ENCODE data around the gene ZNF831. TPM values are rescaled to one million over a fixed set of nuclear protein-coding genes. Genes with fewer than 3 reads are reported as not detected.

Gene ZNF831
- total RNA-seq, 1 experiment from 2014 or later: 0.04 TPM

DNA sequence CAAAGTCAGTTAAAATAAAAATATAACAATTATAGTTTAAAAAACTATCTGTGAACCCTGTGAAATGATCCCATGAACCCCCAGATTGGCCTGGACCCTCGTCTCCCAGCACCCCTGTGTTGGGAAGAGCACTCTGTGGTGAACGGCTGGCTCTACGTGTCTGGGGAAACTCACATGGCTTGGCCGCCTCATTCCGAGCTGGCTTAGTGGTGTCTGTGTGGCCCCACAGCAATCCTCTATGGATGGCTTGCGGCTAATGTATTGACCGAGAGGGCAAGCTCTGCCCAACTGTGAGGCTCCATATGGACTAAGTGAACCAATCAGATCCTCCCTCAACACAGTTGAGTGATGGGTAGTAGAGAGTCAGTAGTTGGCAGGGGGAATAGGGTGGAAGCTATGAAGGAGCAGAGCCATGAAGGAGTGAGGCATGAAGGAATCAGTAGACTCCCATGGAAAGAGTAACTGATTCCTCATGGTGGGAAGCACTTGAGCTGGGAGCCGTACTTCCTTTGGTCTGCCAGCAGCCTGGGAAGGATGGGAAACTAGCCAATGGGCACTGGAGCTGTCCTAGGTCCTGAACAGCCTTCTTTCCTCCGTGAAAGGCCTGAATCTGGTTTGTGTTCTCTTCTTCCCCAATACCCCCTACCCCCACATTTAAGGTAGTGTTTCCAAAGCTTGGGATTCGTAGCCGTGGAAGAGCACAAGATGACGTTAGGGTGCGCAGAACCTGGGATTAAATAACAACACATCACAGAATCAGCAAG, 21.6 kb upstream of the ZNF831 start:
- no peaks in the 10 kb centered on the region for H3K4me1 Mint-ChIP-seq
- H3K4me3 Mint-ChIP-seq: no peak overlapping the region
- peaks cover 9% of the 10 kb centered on the region for H3K27me3 Mint-ChIP-seq (ENCODE audit: low read depth)
- H3K36me3 Mint-ChIP-seq: peaks cover 7% of the 10 kb centered on the region
- ChIA-PET POLR2A (no interaction called here), CTCF (interaction anchor here (1.0 to 1.2 kb wide), 2 partner anchors 20 to 54 kb away, joined by 3 read pairs; no protein-coding TSS in a partner anchor)
- peak; percentile 47; the same call in 1 of the 2 replicates for ATAC-seq
- no peak overlapping the region for H3K27ac Mint-ChIP-seq
- TF ChIP-seq, protein P1, sequence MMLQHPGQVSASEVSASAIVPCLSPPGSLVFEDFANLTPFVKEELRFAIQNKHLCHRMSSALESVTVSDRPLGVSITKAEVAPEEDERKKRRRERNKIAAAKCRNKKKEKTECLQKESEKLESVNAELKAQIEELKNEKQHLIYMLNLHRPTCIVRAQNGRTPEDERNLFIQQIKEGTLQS (CRISPR knock-in tag; conservative IDR thresholded peaks at IDR 0.05): no peak
- no peak for TF ChIP-seq ZNF396 (CRISPR knock-in tag; IDR thresholded peaks at IDR 0.05; ENCODE audit: borderline replicate concordance)
- no peak for TF ChIP-seq ZNF232 (CRISPR knock-in tag; IDR thresholded peaks at IDR 0.05)
- no peak for TF ChIP-seq CBFB (CRISPR knock-in tag; IDR thresholded peaks at IDR 0.05; ENCODE audit: low read depth)
- TF ChIP-seq HMGXB4 (CRISPR knock-in tag; IDR thresholded peaks at IDR 0.05): no peak
- TF ChIP-seq NFE2L1 (CRISPR knock-in tag; IDR thresholded peaks at IDR 0.05): no peak
- no peak for TF ChIP-seq GRHL2 (CRISPR knock-in tag; IDR thresholded peaks at IDR 0.05; ENCODE audit: insufficient replicate concordance, severe bottlenecking)
- TF ChIP-seq SMAD4 (CRISPR knock-in tag; IDR thresholded peaks at IDR 0.05): no peak
- no peak for TF ChIP-seq TP53 (CRISPR knock-in tag; IDR thresholded peaks at IDR 0.05)
- peaks cover 30% of the 10 kb centered on the region for H3K9me3 Mint-ChIP-seq
- peak; percentile 63 for DNase-seq (ENCODE audit: low spot score)

DNA sequence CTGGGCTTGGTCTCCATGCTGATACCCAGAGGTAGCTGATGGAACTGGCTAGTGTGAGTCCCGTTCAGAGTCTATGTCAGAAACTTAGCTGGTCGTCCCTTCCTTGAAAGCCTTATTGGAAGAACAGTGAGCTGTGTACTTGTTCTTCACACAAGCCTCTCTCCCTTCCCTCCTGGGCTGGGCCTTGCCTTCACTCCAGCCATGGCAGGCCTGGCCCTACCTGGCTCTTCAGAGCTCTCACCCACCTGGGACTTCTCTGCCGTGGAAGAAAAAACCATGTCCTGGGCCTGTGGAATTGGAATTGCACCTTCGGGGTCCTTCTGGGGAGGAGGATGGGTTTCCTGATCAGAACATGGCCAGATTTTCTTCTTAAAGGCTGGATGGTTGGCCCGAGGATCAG, 20.3 kb upstream of the ZNF831 start:
- CTCF ChIA-PET: no interaction called here

More for the DNA sequence above, 20.3 kb upstream of the ZNF831 start:
- POLR2A ChIA-PET: no interaction called here
- no peak for DNase-seq (ENCODE audit: low spot score)
- Mint-ChIP-seq H3K27me3 (ENCODE audit: low read depth) (peaks cover 7% of the 10 kb centered on the region), H3K4me3 (no peak overlapping the region), H3K36me3 (peaks cover 2% of the 10 kb centered on the region), H3K4me1 (no peaks in the 10 kb centered on the region), H3K27ac (no peak overlapping the region), H3K9me3 (peaks cover 17% of the 10 kb centered on the region)
- TF ChIP-seq, protein P2, sequence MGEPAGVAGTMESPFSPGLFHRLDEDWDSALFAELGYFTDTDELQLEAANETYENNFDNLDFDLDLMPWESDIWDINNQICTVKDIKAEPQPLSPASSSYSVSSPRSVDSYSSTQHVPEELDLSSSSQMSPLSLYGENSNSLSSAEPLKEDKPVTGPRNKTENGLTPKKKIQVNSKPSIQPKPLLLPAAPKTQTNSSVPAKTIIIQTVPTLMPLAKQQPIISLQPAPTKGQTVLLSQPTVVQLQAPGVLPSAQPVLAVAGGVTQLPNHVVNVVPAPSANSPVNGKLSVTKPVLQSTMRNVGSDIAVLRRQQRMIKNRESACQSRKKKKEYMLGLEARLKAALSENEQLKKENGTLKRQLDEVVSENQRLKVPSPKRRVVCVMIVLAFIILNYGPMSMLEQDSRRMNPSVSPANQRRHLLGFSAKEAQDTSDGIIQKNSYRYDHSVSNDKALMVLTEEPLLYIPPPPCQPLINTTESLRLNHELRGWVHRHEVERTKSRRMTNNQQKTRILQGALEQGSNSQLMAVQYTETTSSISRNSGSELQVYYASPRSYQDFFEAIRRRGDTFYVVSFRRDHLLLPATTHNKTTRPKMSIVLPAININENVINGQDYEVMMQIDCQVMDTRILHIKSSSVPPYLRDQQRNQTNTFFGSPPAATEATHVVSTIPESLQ (CRISPR knock-in tag; IDR thresholded peaks at IDR 0.05): no peak
- TF ChIP-seq MXD4 (CRISPR knock-in tag; IDR thresholded peaks at IDR 0.05; ENCODE audit: borderline replicate concordance) (no peak), CREM (CRISPR knock-in tag; IDR thresholded peaks at IDR 0.05) (no peak), TP53 (CRISPR knock-in tag; IDR thresholded peaks at IDR 0.05) (no peak), CBFB (CRISPR knock-in tag; IDR thresholded peaks at IDR 0.05; ENCODE audit: low read depth) (no peak), E2F5 (CRISPR knock-in tag; IDR thresholded peaks at IDR 0.05) (no peak), ESRRA (CRISPR knock-in tag; IDR thresholded peaks at IDR 0.05; ENCODE audit: borderline replicate concordance) (no peak)
- TF ChIP-seq, protein P3, sequence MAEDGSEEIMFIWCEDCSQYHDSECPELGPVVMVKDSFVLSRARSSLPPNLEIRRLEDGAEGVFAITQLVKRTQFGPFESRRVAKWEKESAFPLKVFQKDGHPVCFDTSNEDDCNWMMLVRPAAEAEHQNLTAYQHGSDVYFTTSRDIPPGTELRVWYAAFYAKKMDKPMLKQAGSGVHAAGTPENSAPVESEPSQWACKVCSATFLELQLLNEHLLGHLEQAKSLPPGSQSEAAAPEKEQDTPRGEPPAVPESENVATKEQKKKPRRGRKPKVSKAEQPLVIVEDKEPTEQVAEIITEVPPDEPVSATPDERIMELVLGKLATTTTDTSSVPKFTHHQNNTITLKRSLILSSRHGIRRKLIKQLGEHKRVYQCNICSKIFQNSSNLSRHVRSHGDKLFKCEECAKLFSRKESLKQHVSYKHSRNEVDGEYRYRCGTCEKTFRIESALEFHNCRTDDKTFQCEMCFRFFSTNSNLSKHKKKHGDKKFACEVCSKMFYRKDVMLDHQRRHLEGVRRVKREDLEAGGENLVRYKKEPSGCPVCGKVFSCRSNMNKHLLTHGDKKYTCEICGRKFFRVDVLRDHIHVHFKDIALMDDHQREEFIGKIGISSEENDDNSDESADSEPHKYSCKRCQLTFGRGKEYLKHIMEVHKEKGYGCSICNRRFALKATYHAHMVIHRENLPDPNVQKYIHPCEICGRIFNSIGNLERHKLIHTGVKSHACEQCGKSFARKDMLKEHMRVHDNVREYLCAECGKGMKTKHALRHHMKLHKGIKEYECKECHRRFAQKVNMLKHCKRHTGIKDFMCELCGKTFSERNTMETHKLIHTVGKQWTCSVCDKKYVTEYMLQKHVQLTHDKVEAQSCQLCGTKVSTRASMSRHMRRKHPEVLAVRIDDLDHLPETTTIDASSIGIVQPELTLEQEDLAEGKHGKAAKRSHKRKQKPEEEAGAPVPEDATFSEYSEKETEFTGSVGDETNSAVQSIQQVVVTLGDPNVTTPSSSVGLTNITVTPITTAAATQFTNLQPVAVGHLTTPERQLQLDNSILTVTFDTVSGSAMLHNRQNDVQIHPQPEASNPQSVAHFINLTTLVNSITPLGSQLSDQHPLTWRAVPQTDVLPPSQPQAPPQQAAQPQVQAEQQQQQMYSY (CRISPR knock-in tag; IDR thresholded peaks at IDR 0.05): no peak
- TF ChIP-seq, protein P4, sequence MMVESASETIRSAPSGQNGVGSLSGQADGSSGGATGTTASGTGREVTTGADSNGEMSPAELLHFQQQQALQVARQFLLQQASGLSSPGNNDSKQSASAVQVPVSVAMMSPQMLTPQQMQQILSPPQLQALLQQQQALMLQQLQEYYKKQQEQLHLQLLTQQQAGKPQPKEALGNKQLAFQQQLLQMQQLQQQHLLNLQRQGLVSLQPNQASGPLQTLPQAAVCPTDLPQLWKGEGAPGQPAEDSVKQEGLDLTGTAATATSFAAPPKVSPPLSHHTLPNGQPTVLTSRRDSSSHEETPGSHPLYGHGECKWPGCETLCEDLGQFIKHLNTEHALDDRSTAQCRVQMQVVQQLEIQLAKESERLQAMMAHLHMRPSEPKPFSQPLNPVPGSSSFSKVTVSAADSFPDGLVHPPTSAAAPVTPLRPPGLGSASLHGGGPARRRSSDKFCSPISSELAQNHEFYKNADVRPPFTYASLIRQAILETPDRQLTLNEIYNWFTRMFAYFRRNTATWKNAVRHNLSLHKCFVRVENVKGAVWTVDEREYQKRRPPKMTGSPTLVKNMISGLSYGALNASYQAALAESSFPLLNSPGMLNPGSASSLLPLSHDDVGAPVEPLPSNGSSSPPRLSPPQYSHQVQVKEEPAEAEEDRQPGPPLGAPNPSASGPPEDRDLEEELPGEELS (CRISPR knock-in tag; IDR thresholded peaks at IDR 0.05): no peak
- ATAC-seq: no peak

Data from WTC11 (cell line).